ENCODE measurements around the gene TMIE.
"Not testable (repeated sequence)": the region's sequence is repeated elsewhere in the genome, so short reads cannot be mapped to it uniquely, and the experiment has no call there.

TMIE gene

GRCh38 chr3:46700772-46701171 lies 420 bp upstream of the TMIE start:
- TF ChIP-seq ZFX (IDR thresholded peaks at IDR 0.05) (no peak), CTCF (conservative IDR thresholded peaks at IDR 0.05) (no peak)
- H3K27ac ChIP-seq, result no peak overlapping the region

- TF ChIP-seq ZFX (IDR thresholded peaks at IDR 0.05) (no peak), CTCF (conservative IDR thresholded peaks at IDR 0.05) (no peak)
- H3K27ac ChIP-seq, result no peak overlapping the region
Observed at GRCh38 chr3:46702246-46703012, 1.2 kb downstream of the TMIE start.

GRCh38 chr3:46703013-46703520 lies 1.9 kb downstream of the TMIE start:
- no peak overlapping the region for H3K27ac ChIP-seq
- TF ChIP-seq ZFX (IDR thresholded peaks at IDR 0.05), result no peak
- TF ChIP-seq CTCF (conservative IDR thresholded peaks at IDR 0.05), result no peak

- H3K27ac ChIP-seq, result not testable (repeated sequence)
Observed at GRCh38 chr3:46704346-46704745, 3.2 kb downstream of the TMIE start.

- TF ChIP-seq ZFX (IDR thresholded peaks at IDR 0.05), result no peak
- TF ChIP-seq CTCF (conservative IDR thresholded peaks at IDR 0.05), result peak; percentile 90
- H3K27ac ChIP-seq, result no peak overlapping the region
Observed at GRCh38 chr3:46705022-46705530, 3.9 kb downstream of the TMIE start.

- TF ChIP-seq ZFX (IDR thresholded peaks at IDR 0.05), result no peak
- TF ChIP-seq CTCF (conservative IDR thresholded peaks at IDR 0.05), result no peak
- H3K27ac ChIP-seq, result no peak overlapping the region
Observed at GRCh38 chr3:46705751-46706552, 4.8 kb downstream of the TMIE start.

- no peak overlapping the region for H3K27ac ChIP-seq
- TF ChIP-seq ZFX (IDR thresholded peaks at IDR 0.05) (no peak), CTCF (conservative IDR thresholded peaks at IDR 0.05) (no peak)
Observed at GRCh38 chr3:46706771-46707582, 5.8 kb downstream of the TMIE start.

Measured in C4-2B (cell line).